GM18519 (cell line): ENCODE data around the gene SLC25A47.
"Not testable (repeated sequence)": the region's sequence is repeated elsewhere in the genome, so short reads cannot be mapped to it uniquely, and the experiment has no call there.

Source experiments
- ATAC-seq: cut with Tn5 transposase; IDR thresholded peaks from one replicate; pipeline ENCODE4 v1.9.1; 2021; ENCODE audit warnings: mild to moderate bottlenecking, moderate library complexity; ENCODE audit not compliant: unreplicated experiment, low FRiP score

Gene SLC25A47

DNA sequence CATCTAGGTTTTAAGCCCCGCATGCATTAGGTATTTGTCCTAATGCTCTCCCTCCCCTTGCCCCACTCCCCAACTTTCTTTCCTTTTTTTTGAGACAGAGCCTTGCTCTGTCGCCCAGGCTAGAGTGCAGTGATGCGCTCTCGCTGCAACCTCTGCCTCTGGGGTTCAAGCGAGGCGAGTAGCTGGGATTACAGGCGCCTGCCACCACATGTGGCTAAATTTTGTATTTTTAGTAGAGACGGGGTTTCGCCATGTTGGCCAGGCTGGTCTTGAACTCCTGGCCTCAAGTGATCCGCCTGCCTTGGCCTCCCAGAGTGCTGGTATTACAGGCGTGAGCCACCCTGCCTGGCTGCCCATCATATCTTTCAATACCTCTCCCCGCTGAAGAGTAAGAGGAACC, 19.7 kb downstream of the SLC25A47 start:
- ATAC-seq = not testable (repeated sequence)

DNA sequence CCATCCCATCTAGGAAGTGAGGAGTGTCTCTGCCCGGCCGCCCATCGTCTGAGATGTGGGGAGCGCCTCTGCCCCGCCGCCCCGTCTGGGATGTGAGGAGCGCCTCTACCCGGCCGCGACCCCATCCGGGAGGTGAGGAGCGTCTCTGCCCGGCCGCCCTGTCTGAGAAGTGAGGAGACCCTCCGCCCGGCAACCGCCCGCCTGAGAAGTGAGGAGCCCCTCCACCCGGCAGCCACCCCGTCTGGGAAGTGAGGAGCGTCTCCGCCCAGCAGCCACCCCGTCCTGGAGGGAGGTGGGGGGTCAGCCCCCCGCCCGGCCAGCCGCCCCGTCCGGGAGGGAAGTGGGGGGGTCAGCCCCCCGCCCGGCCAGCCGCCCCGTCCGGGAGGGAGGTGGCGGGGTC, 21.5 kb downstream of the SLC25A47 start:
- ATAC-seq = not testable (repeated sequence)

GRCh38 chr14:100345711-100346110, 22.6 kb downstream of the SLC25A47 start:
- no peak for ATAC-seq

DNA sequence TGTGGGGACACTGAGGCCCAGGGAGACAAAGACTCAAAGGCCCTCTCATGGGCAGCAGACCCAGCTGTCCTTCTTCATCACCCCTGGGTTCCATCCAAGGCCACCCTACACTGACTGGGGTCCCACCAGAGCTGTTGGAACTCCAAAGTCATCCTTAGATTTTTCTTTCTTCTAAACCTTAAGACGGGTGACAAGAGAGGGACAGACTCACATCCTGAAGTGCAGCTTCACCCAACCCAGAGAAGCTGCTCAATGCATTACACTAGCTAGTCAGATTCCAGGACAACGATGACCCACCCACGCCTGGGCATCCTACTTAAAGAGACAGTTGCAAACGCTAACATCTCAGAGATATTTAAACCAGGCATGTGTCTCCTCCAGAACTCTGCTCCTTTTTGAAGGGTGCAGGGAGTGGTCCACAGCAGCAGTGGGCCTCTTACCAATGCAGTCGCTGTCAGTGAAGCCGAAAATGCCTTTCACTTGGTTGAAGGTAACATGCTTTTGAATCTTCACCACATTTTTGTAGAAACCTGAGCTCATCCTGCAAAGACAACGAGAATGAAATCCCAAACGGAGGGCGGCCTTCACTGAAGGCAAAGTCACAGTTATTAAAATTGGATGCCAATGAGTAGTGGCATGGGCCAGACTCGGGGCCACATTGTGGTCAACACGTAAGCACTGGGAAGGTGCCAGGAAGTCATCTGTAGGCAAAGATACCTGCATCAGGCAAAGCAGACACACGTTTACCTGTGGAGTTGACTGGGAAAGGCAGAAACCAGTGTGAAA, 23.4 kb downstream of the SLC25A47 start:
- no peak for ATAC-seq

- no peak for ATAC-seq
Observed at GRCh38 chr14:100348253-100348729, 25.2 kb downstream of the SLC25A47 start.

DNA sequence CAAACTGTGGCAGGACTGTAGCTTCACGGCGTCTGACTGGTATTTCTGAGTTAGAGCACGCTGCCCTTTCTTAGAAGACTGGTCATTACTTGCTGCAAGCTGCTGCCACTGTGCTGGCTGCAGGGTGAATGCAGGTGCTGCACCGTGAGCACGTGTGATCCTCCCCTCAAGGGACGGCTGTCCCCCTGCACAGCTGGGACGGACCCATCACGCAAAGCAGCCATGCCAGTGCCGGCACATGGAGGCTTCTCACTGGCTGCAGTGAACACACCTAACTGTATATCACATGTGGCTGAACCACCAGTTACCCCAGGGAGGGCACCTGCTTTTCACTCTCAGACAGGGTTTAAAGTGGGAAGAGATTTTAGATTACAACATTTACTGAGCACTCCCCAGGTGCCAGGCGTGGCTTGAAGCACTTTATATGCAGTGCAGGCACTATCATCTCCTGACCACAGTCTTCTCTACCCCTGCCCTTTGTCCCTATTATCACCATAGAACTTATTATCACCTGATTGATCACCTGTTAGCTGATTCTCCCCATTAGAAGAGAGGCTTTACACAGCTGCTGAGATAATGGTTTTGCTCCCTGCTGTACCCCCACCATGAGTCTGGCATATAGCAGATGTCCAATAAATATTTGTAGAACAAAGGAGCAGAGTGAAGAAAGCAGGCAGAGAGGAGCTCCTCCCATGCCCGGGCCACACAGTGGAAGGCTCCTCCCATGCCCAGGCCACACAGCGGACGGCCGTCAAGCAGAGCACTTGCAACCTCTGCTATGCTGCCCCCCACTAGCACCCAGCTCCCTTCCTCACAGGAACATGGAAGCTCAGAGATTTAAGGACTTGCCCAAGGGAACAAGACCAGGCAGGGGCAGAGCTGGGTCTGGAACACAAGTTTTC, 25.9 kb downstream of the SLC25A47 start:
- ATAC-seq = no peak

DNA sequence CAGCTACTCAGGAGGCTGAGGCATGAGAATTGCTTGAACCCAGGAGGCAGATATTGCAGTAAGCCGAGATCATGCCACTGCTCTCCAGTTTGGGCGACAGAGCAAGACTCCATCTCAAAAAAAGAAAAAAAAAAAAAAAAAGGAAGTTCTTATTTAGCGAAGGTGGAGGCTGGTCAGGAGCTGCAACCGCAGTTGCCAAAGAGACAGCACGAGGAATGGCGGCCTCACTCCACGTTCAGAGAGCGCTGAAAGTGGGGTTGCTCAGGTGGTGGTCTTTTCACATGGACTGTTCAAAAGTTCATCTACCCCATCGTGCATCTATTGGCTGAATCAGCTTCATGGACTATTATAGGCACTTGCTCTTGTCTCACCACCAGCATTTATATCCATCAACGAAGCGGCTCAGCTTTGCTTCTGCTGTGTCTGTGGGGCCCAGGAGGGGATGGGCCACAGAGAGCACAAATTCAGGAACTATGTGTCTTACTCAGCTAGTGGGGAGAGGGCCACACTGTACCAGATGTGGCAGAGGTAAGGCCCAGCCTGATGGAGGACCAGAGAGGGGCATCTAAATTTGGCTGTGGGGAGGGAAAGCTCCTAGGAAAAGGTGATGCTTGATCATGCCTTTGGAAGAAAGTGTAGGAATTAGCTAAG, 27.3 kb downstream of the SLC25A47 start:
- no peak for ATAC-seq

DNA sequence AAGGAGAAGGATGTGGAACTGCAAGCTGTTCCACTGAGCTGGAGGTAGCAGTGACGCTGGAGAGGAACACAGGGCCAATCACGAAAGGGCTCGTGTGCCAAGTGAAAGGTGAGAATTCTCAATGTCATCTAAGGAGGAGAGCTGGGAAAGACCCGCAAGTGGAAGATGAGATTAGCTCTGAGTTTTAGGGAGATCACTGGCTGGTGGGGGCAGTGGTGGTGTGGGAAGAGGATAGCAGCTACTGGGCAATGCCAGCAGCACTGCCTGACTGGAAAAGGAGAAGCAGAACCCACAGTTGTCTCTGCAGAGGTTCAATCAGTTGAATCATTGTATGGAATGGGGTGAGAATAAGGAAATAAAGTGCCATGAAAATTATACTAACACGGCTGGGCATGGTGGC, 27.8 kb downstream of the SLC25A47 start:
- no peak for ATAC-seq

DNA sequence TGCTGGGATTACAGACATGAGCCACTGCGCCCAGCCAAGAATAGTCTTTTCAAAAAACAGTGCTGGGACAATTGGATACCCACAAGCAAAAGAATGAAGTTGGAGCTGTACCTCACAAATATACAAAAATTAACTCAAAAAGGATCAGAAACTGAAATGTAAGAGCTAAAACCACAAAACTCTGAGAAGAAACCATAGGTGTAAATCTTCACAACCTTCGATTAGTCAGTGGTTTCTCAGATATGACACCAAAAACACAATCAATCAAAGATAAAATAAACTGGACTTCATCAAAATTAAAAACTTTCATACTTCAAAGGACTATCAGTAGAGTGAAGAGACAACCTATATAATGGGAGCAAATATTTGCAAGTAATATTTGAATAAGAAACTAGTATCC, 35.3 kb downstream of the SLC25A47 start:
- no peak for ATAC-seq

- no peak for ATAC-seq
Observed at GRCh38 chr14:100359111-100359510, 36.0 kb downstream of the SLC25A47 start.

GRCh38 chr14:100359881-100360280, 36.7 kb downstream of the SLC25A47 start:
- no peak for ATAC-seq

GRCh38 chr14:100361626-100362025, 38.5 kb downstream of the SLC25A47 start:
- no peak for ATAC-seq

DNA sequence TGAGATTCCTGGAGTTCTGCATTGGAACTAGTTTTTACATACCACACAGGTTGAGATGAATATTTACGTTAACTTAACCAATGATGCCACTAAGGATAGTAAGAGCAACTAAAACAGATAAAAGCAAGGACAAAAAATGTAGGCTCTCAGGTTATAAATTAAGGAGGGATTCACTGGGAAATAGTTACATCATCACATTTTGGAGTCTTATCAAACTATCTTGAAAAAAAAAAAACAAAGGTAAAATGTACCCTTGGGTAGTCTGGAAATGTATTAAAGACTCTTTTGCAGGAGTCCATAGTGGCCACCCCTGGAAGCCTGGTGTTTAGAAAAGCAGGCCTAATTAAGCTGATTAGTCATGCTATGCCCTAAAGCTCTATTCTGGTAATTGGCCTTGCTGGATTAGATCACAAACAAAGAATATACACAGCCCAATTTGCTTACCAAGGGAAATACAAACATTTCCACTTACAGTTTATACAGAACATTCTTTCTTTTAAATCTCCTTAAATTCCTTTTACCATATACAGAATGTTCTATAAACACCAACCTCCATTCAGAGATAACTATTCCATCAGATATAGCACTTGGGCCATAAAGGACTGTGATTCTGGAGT, 39.3 kb downstream of the SLC25A47 start:
- ATAC-seq = no peak

DNA sequence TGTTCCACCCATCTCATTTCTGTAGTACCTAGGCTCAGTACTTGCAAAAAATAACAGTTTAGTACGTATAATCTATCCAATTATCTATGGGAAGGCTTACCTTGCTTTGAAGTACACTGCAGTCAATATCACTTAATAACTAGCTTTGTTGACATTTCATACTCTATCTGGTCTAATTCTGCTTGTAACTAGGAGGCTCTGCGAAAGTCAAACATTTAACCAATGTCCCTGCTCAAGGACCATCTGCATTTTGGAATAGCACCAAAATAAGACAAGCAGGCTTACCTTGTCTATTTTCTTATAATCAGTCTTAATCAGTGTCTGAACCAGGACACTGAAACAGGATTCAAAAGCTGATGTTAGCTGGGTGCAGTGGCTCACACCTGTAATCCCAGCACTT, 39.9 kb downstream of the SLC25A47 start:
- ATAC-seq = no peak

DNA sequence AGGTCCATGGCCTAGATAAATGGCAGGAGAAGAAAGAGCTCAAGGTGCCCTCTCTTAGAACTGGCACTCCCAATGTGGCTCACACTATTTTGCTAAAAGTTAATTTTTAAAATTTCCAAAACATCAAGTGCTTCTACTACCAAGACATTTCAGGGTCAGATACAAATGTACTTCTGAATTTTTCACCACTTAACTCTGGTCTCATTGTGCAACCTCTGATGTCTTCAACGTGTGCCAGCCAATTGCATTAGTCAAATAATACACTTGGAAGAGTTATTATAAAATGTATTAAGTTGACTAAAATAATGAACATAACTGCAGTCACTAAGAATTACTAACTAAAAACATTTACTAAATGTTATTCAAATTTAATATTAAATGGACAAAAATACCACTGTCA, 41.3 kb downstream of the SLC25A47 start:
- no peak for ATAC-seq

DNA sequence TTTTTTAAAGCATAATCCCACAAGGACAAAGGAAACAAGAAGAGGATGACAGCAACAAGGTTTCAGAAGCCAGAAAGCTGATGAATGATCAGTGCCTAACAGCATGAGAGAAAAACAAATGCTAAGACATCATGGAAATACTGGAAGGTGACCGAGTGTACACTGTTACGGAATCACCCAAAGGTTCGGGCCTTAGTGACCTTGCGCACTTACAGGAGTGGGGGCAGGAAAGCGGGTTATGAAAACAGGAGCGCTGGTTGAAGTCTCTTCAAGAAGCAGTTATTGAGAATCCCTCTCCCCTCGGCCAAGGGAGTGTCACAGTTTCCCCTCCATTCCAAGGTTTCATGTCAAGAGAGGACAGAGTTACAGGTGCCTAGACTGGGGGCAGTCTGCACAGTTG, 42.6 kb downstream of the SLC25A47 start:
- no peak for ATAC-seq

- ATAC-seq = no peak
Observed at GRCh38 chr14:100369019-100369418, 45.9 kb downstream of the SLC25A47 start.

GRCh38 chr14:100370003-100370402, 46.9 kb downstream of the SLC25A47 start:
- no peak for ATAC-seq

GRCh38 chr14:100371773-100372172, 48.6 kb downstream of the SLC25A47 start:
- ATAC-seq = no peak

GRCh38 chr14:100372357-100373048, 49.4 kb downstream of the SLC25A47 start:
- no peak for ATAC-seq
